Islet of Langerhans (tissue), 1 donor: ENCODE data around the gene TNXB.
A peak's percentile ranks its signal among the peaks of the same experiment; 100 is the strongest.
"Not testable (repeated sequence)": the region's sequence is repeated elsewhere in the genome, so short reads cannot be mapped to it uniquely, and the experiment has no call there.

ENCODE experiments used
- FAIRE-seq: peaks from one replicate; lab custom pipeline; 2011; peaks lifted over from hg19 to GRCh38; lab: Jason Lieb, UNC

Gene TNXB

GRCh38 chr6:32144238-32144637 lies 35.1 kb upstream of the TNXB start:
- FAIRE-seq, result not testable (repeated sequence)

DNA sequence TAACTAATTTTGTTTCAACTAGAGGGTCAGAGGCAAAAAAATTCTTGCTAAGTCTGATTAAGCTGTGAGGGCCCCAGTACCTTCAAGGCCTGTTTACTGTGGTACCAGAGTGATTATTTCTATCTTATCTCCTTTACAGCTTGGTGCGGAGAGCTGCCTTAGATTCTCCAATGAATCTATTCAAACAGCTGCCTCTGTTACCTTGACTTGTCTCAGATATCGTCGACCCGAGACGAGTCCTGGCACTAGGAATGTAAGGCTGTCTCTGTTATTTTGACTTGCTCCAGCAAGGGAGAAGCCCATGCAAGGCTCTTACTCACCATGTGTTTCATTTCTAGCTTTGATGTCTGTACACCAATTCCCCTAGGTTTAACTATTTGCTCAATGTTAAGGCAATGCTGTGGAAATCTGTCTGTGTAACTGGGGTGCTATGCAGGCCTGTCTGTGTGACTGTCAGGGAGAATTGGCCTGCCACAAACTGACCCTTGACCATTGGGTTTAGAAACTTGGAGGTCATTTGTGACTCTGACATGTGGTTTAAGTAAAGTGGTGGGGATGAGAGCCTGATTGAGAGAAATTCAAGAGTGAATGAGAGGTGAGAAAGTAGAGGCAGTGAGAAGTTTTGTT lies 31.4 kb upstream of the TNXB start:
- no peak for FAIRE-seq

- no peak for FAIRE-seq
Measured at GRCh38 chr6:32139590-32139989, 30.5 kb upstream of the TNXB start.

DNA sequence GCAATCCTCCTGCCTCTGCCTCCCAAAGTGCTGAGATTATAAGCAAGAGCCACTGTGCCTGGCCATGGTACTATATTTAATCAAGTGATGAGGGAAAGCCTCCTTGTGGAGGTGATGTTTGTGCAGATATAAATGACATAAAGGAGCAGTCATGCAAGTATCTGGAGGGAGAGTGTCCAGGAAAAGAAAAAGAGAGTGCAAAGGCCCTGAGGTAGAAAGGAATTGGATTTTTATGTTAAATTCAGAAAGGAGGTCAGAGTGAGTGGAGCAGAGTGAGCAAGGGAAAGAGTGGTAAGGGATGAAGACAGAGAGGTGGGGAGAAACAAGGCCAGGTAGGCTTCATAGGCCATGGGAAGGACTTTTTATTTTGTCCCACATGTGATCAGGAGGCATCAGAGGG lies 28.3 kb upstream of the TNXB start:
- no peak for FAIRE-seq

DNA sequence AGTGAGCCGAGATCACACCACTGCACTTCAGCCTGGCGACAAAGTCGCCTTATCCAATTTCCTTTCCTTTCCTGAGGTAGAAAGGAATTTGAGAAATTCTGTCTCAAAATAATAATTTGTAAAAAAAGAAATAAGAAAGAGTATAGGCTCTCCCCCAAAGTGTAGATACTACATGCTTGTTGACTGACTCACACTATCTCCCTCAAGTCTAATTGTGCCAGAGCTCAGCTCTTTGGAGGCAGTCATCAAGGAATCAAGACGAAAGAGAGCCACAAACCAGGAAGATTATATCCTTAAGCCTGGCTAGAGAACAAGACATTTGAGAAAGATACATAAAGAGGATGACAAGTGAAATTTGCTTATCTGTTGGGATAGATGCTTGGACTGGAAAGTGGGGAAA lies 24.6 kb upstream of the TNXB start:
- no peak for FAIRE-seq

GRCh38 chr6:32132110-32132509 lies 23.0 kb upstream of the TNXB start:
- no peak for FAIRE-seq

- FAIRE-seq, result no peak
Measured at GRCh38 chr6:32131439-32131948, 22.4 kb upstream of the TNXB start.

DNA sequence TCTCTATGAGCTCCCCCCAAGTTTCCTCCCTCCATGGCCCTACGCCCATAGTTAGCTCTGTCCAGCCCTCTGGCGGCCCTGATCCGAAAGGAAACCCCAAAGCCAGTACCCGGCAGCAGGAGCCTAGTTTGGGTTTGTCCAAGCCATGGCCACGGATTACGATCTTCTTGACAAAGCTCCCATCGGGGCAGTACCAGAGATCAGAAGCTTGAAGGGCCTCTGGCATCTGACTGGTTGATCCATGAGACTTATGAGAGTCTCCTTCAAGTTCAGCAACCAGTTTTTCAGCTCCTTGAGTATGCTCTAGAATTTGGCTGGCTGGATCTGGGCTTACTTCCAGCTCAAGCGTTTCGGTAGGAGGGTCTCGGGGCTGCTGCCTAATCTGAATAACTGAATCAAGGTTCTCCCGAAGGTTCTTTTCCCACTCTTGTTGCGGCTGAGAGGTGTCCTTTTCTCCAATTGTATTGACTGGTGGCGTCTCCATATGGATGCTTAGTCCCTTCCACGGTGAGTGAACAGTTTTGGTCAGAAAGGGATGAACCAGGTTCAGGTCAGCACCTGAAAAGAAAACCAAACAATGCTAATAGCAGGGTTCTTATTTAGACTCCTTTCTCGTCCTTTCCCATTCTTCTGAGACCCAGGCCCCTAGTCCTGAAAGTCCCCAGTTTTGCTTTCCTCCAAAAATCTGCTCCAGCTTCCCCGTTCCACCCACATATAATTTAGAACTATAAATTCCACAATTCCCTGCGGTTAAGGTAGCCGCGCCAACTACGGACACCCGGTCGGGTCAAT lies 20.4 kb upstream of the TNXB start:
- FAIRE-seq, result no peak

- FAIRE-seq, result no peak
Measured at GRCh38 chr6:32128751-32129296, 19.7 kb upstream of the TNXB start.

DNA sequence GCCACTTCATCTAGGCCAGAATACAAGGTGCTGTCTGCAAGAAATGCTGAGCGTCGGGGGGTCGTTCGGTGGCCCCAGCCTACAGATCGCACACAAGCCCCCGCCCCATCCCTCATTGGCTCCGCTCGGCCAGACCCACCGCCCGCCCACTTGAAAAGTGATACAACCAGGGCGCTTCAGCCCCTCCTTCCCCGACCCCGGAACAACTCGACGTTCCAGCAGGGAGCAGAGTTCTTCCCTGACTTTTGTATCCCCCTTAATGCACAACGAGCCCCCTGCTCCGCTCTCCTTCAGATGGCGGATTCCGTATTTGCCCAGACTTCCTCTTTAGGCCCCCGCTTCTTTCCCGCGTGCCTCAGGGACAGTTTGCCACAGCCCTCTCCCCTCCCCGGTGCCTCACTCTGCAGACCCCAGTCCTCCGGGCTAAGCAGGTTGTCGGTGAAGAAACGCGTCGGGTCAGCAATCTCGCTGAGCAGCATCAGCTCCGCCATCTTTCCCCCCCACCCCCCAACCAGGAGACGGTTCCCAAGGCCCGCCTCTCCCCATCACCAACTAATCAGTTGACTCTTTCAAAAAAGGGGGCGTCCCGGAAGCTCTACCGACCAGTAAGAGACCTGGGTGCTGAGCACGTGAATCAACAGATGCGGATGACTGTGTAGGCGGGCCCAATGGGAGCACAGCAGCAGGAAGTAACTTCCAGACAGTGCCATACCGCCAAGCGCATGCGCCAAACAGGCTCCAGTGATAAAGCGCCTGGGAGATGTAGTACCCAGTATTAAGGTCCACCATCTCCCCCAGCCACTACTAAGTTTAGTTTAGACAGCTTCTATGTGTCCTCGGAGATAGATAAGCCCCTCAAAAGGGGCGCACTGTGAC lies 18.8 kb upstream of the TNXB start, which contains the start of gene ATF6B:
ATF6B (minus strand) TSS at position 530 of the 876 bp plus-strand sequence; CDS start at position 491, 39 bp downstream.
- FAIRE-seq, result peak; percentile 21

DNA sequence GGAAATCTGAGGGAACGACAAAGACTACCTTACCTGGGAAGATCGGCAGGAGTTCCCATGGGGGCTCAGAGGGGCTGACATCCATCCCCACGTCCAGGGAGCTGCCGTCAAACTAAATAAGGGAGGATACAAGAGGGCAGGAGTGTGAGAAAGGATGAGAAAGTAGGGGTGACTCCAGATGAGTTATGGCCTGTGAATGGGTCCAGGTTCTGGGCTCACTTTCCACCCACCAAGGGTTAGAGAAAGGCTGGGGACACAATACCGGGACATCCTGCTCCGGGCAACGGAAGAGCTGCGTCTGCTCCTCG lies 18.2 kb upstream of the TNXB start:
- FAIRE-seq, result no peak

GRCh38 chr6:32126880-32127279 lies 17.7 kb upstream of the TNXB start:
- no peak for FAIRE-seq

DNA sequence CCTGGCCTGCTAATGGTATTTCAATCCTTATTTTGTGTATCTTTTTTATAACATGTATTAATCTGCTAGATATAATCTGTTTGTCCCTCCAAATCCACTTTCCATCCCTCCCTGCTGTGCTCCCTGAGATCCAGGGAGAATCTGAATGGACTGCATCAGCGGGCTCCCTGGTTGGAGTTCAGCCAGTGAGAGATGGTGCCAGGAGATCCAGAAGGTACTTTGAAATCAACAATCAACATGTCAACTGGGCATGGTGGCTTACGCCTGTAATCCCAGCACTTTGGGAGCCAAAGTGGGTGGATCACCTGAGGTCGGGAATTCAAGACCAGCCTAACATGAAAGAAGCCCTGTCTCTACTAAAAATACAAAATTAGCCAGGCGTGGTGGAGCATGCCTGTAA lies 14.5 kb upstream of the TNXB start:
- FAIRE-seq, result no peak

GRCh38 chr6:32120573-32121059 lies 11.5 kb upstream of the TNXB start:
- FAIRE-seq, result no peak

DNA sequence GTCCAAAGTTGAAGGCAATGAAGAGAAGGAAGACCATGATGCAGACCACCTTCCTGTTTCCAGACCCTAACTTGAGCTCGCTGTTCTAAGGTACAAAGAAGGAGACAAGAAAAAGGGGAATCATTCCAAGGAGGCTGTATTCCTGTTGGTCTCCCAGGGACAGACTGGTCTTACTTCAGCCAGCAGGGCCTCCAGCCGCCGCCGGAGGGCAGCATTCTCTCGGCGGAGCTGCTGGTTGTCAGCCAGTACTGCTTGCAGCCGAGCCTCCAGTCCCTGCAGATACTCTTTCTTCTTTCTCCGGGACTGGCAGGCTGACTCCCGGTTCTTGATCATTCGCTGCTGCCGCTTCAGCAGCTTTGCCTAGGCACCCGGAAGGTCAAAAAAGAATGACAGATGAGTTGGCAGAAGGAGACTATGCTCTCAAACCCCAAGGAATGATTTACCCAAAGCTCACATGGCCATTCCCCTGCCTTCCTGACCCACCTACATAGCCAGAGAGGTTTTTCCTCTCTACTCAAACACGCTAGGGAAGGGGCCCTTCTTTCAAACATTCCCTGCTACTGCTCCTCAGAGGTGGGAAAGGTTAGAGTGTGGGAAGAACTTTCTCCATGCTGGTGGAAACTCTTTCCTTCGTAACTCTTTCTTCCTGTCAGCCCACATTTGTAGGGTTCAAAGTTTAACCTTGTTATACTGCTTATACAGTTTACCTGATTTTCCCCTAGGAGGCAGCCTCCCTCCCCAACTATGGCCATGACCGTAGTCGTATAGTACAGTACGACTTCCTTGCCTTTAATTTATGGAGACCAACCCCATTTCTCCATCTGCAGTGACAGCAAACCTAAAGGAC lies 9.9 kb upstream of the TNXB start:
- FAIRE-seq, result no peak

DNA sequence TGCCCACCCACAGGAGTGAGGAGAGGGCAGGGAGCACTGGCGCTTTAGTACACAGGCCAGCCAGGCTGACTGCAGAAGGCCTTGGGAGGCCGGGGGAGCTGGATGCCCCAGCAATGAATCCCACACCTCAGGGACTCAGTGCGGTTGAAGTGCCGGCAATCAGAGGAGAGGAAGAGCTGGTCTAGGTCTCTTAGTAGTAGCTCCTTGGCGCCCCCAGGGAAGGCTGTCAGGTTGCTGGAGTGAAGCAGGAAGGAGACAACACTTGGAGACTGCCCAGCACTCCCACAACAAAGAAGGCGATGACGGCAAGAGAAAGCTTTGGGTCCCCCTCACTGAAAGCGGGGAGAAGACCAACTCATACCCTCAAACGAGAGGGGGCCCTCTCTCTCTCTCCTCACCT lies 8.3 kb upstream of the TNXB start:
- FAIRE-seq, result no peak

- no peak for FAIRE-seq
Measured at GRCh38 chr6:32116674-32117073, 7.5 kb upstream of the TNXB start.

DNA sequence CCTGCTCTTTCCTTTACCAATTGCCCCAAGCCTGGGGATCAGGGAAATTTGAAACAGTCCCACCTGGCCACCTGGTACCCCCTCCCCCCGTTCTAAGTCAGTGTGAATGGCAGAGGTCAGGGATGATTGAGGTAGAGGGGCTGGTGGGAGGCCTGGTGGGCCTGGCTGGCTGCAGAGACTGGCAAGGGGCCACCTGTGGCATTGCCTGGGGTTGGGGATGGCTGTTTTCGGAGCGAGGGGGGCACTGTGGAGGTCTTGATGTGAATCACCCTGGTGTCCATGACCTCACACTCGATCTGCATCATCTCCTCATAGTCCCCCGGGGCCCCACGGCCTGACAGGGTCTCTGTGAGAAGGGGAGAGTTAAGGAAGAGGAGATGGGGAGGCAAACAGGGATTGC lies 6.5 kb upstream of the TNXB start:
- FAIRE-seq, result no peak

DNA sequence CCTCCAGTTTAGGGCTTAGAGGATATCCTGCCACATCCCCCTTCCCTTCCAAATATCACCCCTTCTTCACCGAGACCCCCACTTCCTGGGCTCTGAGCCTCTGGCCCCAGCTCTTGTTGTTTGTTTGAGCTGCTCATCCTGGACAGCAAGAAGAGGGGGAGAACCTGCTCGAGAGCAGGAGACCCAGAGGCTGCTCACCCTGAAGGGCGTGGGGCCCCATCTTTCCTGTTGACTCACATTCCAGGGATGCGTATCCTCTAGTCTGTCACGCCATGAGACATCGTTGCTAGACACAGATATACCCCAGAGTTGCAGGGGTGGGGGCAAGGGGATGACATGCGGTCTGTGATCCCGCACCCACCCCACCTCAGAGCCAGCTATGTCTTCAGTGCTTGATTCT lies 5.7 kb upstream of the TNXB start:
- FAIRE-seq, result no peak

- no peak for FAIRE-seq
Measured at GRCh38 chr6:32113386-32114352, 4.5 kb upstream of the TNXB start.
